ENCODE results near the gene ACTR10.
A peak's percentile ranks its signal among the peaks of the same experiment; 100 is the strongest.

ACTR10 gene

GRCh38 chr14:58199726-58200479, at the start of gene ACTR10 (continued):
- TF ChIP-seq ZBTB20 (tag by site-specific recombination; IDR thresholded peaks at IDR 0.05) (peak; percentile 69; the same call in 1 of the 2 replicates), ZNF223 (tag by site-specific recombination; IDR thresholded peaks at IDR 0.05) (no peak), ZFP41 (tag by site-specific recombination; IDR thresholded peaks at IDR 0.05; ENCODE audit: borderline replicate concordance) (no peak), ZNF423 (tag by site-specific recombination; IDR thresholded peaks at IDR 0.05) (no peak), ZNF341 (tag by site-specific recombination; IDR thresholded peaks at IDR 0.05; ENCODE audit: low read depth) (peak; percentile 90), ZNF76 (tag by site-specific recombination; IDR thresholded peaks at IDR 0.05; ENCODE audit: borderline replicate concordance, low read depth) (no peak; the same call in 1 of the 2 replicates), BCL6B (tag by site-specific recombination; IDR thresholded peaks at IDR 0.05) (no peak), KLF7 (tag by site-specific recombination; IDR thresholded peaks at IDR 0.05; ENCODE audit: borderline replicate concordance) (peak; percentile 33; the same call in 1 of the 2 replicates), ZFHX2 (tag by site-specific recombination; conservative IDR thresholded peaks at IDR 0.05) (peak; percentile 92), ZNF670 (tag by site-specific recombination; IDR thresholded peaks at IDR 0.05; ENCODE audit: low read depth) (no peak), ZBTB17 (tag by site-specific recombination; IDR thresholded peaks at IDR 0.05) (0 out of 2 replicates have a peak, but pooled peaks have one; percentile 28), KLF16 (tag by site-specific recombination; IDR thresholded peaks at IDR 0.05) (no peak), PRDM1 (tag by site-specific recombination; IDR thresholded peaks at IDR 0.05) (no peak), ZEB2 (tag by site-specific recombination; IDR thresholded peaks at IDR 0.05) (peak; percentile 31; the same call in 1 of the 2 replicates), RBAK (tag by site-specific recombination; IDR thresholded peaks at IDR 0.05) (no peak), GLIS1 (tag by site-specific recombination; IDR thresholded peaks at IDR 0.05) (peak; percentile 24; the same call in 1 of the 2 replicates), SP3 (tag by site-specific recombination; IDR thresholded peaks at IDR 0.05) (peak; percentile 76), KLF8 (tag by site-specific recombination; IDR thresholded peaks at IDR 0.05) (peak; percentile 78; the same call in 1 of the 2 replicates), EGR2 (tag by site-specific recombination; IDR thresholded peaks at IDR 0.05; ENCODE audit: low read depth) (peak; percentile 86), ZNF600 (tag by site-specific recombination; IDR thresholded peaks at IDR 0.05) (peak; percentile 45; the same call in 1 of the 2 replicates), KLF10 (tag by site-specific recombination; IDR thresholded peaks at IDR 0.05) (0 out of 2 replicates have a peak, but pooled peaks have one; percentile 41), ZNF610 (tag by site-specific recombination; IDR thresholded peaks at IDR 0.05; ENCODE audit: borderline replicate concordance) (no peak), ZNF664 (tag by site-specific recombination; IDR thresholded peaks at IDR 0.05) (no peak), ZNF26 (tag by site-specific recombination; IDR thresholded peaks at IDR 0.05) (no peak), ZNF335 (tag by site-specific recombination; conservative IDR thresholded peaks at IDR 0.05) (peak; percentile 79), ZNF2 (tag by site-specific recombination; IDR thresholded peaks at IDR 0.05) (no peak), SP2 (tag by site-specific recombination; IDR thresholded peaks at IDR 0.05) (peak; percentile 45; the same call in 1 of the 2 replicates), ZNF473 (tag by site-specific recombination; IDR thresholded peaks at IDR 0.05) (no peak), ZNF280C (tag by site-specific recombination; IDR thresholded peaks at IDR 0.05) (no peak), GLIS2 (tag by site-specific recombination; IDR thresholded peaks at IDR 0.05) (peak; percentile 78)
